HG03439 (cell line): Measurements from ENCODE around the gene GTF2E1.
A peak's percentile ranks its signal among the peaks of the same experiment; 100 is the strongest.
"Not testable (repeated sequence)": the region's sequence is repeated elsewhere in the genome, so short reads cannot be mapped to it uniquely, and the experiment has no call there.

Experiments used
- ATAC-seq: cut with Tn5 transposase; IDR thresholded peaks from one replicate; pipeline ENCODE4 v1.9.1; 2021; ENCODE audit warnings: mild to moderate bottlenecking, moderate library complexity; ENCODE audit not compliant: unreplicated experiment

The GTF2E1 gene

DNA sequence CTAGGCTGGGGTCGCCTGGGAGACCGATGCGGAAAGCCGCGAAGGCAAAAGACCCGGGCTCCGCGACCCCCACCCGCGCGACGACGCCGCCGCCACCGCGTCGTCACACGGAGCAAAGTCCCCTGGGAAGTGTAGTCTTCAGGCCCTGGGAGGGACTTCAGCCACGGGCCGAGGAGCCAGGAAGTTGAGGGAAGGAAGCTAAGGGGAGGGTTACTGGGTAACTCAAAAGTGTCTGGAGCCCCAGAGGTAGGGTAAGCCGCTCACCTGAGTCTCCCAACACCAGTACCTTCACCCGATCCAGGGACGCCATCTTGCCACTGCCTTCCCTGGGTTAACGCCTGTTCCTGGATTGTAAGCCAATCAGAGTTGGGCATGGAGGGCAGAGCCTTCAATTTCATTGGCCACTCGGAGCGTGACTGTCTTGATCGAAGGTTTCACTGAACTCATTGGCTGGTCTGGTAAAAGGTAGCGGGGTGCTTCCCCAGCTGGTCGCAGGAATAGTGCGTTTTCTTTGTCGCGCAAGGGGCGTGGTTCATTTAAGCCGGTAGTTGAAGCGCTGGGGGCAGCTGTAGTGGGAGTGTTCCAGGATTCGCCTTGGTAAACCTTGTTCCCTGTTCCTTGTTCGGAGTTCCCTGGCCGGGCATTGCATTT, at the start of gene GTF2E1, which contains the start of gene RABL3:
TSS of gene GTF2E1 (plus strand) at position 547 of the 651 bp plus-strand sequence. CDS start 7,809 bp downstream, outside the sequence.
TSS of gene RABL3 (minus strand) at position 319 of the 651 bp plus-strand sequence. CDS start at position 310, 9 bp downstream.
- peak; percentile 99 for ATAC-seq

DNA sequence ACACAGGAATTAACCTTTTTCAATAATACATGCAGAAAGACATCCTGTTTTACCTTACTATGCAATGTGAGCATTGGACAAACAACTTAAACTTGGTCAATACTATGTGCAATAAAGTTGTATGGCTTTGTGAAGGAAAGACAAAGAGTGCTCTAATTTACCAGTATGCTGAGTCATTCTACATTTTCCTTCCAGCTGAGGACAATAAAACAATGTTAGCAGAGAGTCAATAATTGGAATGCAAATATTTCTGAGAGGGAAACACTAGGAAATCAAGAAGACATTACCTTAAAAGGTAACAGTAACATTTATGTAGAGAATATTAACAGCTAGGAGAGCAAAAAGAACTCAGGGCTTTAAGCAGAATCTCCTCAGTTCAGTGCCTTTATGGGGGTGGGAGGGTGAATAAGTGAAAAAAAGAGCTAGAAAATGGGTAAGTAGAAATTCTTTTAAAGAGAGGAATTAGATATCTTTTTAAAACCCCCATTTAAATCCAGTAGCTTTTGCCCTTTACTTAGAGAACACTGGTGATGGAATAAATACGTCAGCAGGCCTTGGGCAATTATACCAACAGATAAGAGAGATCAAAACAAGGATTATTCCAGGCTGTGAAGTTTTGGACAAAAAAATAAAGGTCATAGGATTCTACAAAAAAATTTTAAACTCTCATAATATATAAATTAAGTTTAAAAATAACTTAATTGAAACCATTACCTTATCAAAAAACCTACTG, 48.9 kb upstream of the GTF2E1 start:
- no peak for ATAC-seq

DNA sequence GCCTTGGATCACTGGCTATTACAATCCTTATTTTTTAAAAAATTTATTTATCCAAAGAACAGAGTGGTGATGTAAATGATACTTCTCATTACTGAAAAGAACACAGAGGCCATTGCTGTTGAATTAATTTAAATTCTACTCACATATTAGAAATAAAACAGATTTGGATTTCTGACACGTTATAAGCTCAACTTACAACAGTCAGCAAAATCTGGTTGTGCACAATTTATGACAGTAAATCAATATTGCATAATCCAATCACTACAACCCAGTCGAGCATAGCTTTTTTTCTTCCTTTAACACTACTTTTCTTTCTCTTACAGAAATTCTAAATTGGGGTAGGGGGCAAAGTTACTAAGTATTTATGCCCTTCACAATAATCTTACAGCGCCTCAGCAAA, 43.2 kb upstream of the GTF2E1 start:
- no peak for ATAC-seq

DNA sequence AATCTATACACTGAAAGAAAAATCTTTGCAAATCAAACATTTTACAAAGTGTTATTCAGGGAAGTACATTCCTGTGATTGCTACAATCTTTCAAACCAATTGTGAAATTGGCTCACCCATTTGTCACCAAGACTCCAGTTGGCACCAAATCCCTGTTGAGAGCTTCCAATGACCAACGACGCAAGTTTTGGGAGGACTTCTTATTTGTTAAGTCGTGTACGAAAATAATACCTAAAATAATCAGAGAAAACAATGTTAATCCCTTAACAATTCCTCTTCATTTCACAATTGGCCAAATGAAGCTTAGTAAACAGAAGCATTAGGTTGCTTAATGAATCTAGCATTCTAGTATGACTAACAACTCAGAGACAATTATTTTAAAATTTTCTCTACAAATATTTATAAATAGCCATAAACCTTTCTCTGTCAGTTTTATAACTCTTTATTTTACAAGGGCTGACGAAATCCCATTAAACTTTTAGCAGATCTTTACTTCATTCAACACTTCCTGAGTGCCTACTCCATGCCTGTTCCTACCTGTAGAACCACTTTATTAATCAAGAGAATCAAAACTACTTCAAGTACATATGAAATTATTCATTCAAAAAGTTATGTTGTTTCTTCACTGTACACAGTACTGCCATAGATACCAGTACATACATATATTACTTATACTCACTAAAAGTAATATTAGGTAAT, 36.5 kb upstream of the GTF2E1 start:
- no peak for ATAC-seq

DNA sequence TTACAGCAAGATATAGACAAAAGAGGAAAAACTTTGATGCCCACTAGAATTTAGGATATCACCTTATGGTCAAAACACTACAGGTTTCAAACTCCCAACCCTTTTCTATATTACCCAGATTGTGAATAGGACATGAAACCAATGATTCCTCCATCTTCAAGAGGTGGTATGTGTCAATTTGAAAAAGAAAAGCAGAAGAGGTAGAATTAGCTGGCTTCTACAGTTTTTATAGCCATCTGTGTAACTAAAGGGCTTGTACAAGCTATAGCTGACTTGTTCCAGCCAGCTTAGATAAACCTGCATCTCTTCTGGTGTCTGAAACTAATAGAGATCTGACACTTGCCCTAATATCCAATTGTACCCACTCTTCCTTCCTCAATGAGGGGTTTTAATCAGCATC, 35.6 kb upstream of the GTF2E1 start:
- ATAC-seq = no peak

DNA sequence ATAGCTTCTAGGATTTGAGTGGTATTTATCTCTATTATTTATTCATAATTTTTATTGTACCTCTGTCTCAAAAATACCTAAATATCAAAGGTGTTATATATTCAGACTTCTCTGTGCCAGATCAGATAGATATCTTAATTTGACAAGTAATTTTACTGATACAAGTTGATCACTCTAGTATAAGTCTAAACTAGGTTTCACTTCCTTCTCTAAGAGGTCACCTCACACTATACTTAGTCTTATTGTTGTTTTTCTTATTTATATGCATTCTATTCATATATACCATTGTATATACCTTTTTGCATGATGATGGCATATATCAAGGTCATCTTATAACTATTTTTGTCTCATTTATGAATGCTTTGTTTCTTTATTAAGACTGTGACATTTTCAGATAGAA, 34.1 kb upstream of the GTF2E1 start:
- no peak for ATAC-seq

DNA sequence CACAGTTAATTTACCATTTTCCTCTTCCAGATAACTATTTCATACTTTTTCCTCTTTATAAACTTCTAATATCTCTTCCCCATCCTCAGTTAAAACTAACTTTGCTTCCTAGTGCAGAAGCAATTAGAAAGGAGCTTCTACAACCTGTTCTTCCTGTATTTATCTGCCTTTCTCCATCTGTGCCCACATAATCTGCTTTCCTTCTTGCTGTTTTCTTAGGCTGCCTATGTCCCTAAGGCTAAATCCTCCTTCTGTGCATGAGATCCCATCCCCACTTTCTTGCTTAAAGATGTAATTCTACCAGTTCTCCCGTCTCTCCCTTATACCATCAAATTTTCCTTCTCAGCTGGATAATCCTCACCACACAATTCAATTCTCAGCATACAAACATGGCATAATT, 32.2 kb upstream of the GTF2E1 start:
- ATAC-seq = no peak

DNA sequence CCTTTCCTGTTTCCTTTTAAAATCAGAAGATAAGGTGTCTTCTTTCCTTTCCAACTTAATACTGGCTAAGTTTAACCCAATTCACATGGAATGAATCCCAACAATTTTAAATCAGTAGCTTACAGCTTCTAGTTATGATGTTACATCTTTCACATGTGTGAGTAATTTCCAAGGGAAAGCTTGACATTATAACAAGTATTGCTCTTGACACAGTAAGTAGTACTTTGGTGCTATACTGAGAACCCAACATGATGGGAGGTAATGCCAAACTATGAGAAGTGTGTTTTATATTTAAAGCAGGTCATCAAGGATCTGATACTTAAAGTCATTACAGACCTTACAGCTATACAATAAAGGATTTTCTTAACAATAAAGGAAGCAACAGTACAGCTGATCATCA, 29.3 kb upstream of the GTF2E1 start:
- ATAC-seq = no peak

DNA sequence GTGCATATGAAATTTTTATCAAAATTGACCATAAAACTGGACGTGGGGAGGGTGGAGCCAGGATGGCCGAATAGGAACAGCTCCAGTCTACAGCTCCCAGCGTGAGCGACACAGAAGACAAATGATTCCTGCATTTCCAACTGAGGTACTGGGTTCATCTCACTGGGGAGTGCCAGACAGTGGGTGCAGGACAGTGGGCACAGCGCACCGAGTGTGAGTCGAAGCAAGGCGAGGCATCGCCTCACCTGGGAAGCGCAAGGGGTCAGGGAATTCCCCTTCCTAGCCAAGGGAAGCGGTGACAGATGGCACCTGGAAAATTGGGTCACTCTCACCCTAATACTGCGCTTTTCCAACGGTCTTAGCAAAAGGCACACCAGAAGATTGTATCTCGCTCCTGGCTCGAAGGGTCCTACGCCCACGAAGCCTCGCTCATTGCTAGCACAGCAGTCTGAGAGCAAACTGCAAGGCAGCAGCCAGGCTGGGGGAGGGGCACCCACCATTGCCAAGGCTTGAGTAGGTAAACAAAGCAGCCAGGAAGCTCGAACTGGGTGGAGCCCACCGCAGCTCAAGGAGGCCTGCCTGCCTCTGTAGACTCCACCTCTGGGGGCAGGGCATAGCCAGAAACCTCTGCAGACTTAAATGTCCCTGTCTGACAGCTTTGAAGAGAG, 23.2 kb upstream of the GTF2E1 start:
- not testable (repeated sequence) for ATAC-seq

DNA sequence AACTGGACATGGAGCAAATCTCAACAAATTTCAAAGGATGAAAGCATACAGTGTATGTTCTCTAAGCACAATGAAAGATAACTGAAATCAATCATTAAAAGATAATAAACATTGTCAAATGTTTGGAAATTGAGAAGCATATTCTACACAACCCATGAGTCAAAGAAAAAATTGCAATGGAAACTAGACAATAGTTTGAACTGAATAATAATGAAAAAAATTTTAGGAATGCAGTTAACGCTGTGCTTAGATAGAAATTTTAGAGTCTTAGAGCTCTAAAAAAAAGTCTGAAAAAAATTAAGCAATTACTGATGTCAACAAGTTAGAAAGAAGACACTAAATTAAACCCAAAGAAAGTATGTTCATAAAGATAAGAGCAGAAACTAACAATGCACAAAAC, 15.8 kb upstream of the GTF2E1 start:
- ATAC-seq = no peak

DNA sequence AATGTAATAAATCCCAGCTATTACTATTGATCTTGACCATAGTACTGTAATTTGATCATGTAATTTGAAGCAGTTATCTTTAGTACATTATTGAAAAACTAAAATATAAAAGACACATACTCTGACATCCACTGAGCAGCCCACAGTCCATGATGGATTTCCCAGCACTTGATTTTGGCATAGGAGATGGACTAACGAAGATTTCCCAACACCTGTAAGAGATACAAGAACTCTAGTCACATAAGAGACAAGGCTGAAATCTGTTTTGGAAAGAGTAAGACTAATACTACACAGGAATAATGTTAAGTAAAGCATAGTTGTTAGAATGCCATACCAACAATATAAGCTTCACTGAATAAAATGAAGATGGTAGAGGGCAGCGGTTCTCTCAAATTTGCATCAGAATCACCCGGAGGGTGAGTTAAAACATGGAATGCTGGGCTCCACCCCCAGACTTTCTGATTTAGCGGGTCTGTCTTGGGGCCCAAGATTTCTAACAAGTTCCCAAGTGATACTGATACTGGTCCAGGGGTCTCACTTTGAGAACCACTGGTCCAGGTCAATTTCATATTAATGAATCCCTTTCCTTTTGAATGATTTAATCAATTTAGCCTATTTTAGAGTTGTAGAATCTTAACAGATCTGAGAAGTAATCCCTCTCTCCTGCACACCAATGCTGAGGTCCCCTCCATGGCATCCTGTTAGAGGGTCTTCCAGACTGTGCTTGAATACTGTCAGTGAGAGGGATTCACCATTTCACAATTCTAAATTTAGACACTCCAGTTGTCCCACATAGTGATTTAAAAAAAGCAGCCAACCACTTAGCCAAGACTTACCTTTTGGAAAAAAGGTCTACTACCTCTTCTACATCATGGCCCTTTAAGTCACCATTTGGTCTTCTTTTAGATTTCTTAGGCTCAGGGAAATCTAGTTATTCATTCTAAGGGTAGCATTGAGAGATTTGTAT, 11.7 kb upstream of the GTF2E1 start:
- no peak for ATAC-seq

DNA sequence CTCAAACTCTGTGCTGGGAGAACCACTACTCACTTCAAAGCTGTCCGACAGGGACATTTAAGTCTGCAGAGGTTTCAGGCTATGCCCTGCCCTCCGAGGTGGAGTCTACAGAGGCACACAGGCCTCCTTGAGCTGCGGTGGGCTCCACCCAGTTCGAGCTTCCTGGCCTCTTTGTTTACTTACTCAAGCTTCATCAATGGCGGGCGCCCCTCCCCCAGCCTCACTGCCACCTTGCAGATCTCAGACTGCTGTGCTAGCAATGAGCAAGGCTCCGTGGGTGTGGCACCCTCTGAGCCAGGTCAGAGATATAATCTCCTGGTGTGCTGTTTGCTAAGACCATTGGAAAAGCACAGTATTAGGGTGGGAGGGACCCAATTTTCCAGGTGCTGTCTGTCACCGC, 4.5 kb upstream of the GTF2E1 start:
- not testable (repeated sequence) for ATAC-seq

DNA sequence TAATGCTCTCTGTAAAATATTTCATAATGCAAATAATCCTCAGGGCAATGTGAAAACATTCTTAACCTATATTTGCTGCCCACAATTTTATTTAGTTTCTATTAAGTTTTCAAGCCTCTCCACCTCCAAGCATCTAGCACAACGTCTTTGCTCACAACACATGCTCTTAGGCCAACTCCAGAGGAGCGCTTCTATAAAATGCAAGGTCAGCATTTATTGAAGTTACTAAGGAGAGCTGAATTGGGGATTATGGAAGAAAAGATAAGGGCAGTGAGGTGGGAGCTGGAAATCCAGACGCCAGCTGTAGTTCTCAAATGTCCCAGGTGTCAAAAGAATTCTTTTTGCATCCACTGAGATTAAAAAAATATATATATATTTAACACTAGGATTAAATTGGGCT, 1.2 kb upstream of the GTF2E1 start:
- ATAC-seq = no peak

DNA sequence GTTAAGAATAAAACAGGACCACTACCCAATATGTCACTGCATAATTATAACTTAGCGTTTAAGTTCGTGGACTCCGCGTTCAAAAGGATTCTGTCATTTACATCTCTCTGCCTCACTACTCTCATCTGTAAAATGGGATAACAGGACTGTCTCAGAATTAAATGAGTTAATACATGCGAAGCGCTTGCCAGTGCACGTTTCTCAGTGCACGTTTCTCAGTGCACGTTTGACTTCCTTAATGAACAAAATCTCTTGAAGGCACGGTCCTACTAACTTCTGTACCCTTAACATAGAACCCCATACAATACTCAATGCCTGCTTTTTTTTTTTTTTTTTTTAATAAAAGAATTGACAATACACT, 727 bp upstream of the GTF2E1 start:
- ATAC-seq = peak; percentile 20

DNA sequence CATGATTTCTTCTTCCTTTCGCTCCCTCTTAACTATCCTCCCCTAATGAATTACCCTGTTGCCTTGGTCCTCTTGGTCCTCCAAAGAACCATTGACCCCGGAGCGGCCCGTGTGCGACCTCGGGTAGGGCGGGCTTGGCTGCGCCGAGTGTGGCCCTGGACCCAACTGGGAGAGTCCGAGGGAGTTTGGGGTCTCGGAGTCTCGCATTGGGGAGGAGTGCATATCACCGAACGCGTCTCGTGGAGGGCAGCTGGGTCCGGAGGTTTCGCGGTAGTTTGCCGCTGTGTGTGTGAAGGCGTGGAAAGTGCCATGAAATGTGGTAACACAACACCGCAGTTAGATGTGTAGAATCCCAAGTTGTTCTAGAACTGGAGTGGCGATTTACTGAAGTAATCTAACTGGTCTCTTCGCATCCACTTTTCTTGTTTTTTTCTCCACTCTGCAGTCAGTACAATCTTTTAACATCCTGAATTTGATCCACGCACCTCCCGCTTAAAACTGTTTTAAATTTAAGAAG, 363 bp downstream of the GTF2E1 start:
- peak; percentile 17 for ATAC-seq

DNA sequence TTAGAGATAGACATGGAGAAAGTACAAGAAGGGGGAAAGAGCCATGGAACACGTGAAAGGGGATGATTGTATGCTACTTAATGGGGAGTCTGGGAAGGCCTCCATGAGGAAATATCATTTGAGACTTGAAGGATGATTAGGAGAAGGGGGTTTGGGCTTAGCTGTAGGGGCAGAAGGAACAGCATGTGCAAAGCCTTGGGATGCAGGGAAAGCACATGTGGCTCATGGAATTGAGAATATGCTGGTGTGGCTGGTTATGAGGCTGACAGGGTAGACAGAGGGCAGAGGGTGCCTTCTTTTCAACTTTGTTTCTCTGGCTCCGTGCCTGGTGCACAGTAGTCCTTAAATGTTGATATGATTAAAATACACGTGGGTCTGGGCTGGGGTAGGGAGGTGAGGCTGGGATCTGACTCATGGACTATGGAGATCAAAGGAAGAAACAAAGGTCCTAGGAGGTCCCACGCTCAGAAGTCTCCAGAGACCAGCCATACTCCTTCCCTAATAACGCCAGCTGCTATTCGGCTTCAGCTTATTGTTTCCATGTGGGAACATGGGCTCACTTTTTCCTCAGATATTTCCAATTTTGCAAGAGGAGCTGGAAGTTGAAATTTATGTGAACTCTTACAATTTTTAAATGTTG, 1.1 kb downstream of the GTF2E1 start:
- ATAC-seq = no peak

DNA sequence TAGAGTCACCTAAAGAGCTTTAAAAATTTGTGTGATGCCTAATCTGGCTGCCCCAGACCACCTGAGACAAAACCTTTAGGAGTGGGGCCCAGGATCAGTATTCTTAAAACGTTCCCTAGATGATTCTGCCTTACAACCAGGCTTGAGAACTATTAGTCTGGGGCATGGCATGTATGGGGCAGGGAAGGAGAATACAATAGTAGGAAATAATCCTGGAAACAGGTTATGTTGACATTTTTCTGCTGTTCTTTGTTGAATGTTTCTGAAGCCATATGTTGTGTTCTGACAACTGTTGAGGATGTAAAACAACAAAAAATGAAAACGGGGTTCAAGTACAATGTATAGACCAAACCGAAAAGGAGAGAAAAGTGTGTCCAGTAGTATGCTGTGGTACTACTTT, 2.9 kb downstream of the GTF2E1 start:
- ATAC-seq = no peak

DNA sequence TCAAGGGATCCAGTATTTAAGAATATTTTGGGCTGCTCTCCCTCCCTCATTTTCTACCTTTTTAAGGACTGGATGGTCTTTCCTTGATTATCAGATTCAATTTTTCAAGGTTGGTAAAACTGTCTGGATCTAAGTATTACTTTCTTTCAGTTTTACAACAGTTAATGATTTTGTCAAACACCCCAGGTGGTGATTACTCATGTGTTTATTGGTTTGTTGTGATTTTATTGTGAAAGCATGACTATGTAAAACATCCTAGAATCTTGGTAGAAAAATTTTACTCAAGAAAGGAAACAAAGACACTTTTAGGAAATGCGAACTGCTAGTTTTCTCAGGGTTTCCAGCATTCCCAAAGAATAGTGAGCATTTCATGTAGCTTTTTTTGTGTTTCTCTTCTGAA, 7.3 kb downstream of the GTF2E1 start:
- ATAC-seq = no peak

DNA sequence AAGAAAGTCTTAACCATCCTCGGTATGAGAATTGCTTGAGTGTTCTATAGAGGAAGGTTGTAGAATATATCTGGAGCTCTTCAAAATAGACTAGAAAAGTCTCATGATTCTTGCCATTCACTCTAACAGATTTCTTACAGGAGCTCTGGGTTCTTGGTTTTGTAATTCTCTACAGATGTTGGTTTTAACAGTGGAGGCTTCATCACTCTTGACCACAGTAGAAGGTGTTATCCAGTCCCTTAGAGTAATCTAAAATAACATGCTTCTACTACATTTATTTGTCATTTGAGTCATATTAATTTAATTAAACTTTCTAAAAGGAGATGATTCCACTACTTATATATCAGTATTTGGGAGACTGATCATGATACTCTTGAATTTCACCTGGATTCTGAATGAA, 9.7 kb downstream of the GTF2E1 start:
- ATAC-seq = no peak

DNA sequence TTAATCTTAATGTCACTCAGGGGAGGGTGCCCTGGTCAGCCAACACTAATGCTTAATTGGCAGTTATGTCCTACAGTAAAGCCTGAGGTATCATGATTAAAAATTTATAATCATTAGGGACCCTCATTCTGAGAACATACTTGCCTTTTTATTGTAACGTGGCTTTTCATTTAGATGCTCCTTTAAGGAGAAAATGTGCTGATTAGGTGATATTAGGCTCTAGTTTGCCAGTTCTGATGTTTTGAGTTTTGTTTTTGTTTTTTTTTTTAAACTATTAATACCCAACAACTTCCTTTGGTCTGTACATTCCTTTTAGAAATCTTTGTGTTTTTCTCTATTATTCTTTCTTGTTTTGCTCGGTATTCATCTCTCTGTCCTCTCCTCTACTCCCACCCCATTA, 10.3 kb downstream of the GTF2E1 start:
- ATAC-seq = no peak
